Stimulated activated CD8-positive, alpha-beta memory T cell treated with anti-CD3 and anti-CD28 coated beads, Interleukin-4, amount 100 ng/mL, for 24 hours (primary cell): Measurements from ENCODE around the gene BTBD7.
"Not testable (repeated sequence)": the region's sequence is repeated elsewhere in the genome, so short reads cannot be mapped to it uniquely, and the experiment has no call there.

Experiments used
- DNase-seq: peaks from one replicate; pipeline ENCODE4 v3.0.0-alpha.2; 2020; ENCODE audit warnings: low read depth

Gene BTBD7

DNA sequence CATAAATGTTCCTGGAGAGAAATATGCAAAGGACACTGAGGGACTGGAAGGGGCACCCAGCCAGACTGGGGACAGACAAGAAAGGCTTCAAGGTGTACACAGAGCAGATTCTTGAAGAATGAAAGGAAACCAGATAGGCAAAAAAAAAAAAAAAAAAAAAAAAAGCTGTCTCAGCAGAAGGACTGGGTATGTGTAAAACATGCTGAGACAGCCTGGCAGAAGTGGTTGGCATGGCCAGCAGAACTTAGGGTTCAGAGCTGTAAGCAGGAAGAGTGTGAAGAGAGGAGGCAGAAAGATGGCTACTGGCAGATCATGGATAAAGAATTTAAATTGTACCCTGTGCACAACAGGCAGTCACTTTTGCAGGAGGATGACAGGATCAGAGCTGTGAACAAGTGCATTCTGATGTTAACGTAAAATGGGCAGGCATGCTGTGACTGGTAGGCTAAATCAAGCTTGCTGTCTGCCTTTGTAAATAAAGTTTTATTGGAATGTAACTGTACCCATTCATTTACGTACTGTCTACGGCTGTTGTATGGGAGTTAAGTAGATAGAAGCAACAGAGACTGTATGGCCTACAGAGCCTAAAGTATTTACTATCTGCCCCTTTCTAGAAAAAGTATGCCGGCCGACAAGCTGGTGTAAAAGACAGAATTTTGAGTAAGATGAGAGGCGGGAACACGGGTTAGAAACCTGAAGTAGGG, 83.6 kb downstream of the BTBD7 start:
- DNase-seq: no peak

DNA sequence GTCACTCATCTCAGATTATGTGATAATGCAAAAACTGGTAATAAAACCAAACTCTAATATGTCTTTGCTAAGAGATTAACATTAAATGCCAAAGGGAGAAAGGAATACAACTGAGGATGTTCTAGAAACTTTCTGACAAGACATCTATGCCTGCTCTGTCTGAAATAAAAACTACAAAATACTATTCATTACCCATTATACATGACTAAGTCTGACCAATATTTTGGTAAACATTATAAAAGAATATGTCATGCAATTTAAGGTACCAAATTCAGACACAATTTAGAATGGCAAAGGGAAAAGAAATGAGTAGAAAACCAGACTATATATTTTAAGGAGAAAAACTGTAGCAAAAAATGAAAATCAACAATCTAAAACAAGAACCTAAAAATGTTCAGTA, 86.3 kb downstream of the BTBD7 start:
- no peak for DNase-seq

DNA sequence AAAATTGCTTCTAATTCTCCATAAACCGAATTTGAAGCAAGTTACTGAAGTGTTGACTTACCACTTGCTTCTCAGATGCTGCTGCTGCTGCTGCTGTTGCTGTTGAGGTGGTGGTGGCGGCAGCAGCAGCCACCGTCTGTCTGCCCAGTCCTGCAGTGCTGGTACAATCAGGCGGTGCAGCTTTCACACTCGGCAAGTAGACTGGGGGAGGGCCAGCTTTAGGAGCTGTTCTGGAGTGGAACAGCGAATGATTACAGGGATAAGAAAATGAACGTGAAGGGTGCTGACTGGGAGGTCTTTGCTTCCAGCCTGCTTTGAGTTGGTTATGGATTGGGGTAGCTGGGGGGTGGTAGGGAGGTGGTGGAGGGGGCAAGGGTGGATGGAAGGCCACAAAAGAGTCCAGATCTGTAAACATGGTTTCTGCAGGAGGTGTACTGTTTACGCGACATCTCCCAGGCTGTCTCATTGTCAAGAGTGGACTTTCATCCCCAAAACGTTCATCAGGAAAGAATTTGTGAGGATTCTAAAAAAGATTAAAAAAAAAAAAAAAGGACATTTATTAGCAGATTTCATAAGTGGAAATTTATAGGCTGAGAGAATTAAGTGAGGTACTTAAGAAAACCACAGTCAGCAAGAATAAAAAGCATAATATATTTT, 86.9 kb downstream of the BTBD7 start:
- no peak for DNase-seq

DNA sequence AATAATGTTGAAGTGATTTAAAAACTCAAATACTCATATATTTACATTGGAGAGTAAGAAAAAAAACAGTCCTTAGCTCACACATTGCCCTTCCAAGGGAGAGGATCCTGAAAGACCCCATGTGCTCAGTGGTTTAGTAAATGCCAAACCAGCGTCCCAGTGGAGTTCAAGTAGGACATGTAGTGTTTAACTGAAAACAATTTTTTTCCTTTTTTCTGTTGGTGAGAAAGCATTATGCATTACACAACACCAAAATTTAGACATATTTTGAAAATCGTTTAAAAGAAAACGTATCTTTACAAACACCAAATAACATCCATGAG, 92.2 kb downstream of the BTBD7 start:
- DNase-seq: no peak

DNA sequence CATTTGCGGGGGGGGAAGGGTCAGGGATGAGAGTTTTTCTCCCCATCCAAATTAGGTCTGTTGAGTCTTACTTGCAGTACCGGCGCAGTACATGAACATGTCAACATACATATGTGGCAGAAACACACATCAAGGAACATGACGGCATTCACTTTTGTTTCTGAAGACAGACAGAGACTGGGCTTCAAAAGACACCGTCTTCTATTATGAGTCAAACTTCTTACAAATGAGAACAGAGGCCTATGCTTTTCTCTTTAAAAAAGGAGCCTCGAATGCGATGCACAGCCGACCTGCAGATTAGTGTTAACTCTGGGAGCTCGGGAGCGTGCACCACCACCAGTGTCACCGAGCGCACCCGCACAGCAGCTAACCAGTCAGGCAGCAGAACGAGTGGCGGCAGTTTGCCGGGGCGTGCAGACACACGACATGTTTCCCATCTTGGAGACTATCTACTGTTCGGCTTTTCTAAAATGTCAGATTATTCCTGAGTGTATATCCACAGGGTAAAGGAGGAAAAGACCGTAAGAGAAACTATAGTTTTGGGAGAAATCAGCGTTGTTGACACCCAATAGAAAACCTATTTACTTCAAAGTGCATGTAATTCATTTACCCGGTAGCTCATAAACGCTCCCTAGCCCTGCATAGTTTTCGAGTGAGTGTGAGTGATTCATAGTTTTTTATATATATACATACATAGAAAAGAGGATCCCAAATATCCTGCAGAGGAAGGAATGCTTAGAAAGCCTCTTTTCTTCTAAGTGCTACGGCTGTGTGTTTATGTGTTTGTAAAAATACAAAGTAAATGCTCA, 92.8 kb downstream of the BTBD7 start:
- no peak for DNase-seq

DNA sequence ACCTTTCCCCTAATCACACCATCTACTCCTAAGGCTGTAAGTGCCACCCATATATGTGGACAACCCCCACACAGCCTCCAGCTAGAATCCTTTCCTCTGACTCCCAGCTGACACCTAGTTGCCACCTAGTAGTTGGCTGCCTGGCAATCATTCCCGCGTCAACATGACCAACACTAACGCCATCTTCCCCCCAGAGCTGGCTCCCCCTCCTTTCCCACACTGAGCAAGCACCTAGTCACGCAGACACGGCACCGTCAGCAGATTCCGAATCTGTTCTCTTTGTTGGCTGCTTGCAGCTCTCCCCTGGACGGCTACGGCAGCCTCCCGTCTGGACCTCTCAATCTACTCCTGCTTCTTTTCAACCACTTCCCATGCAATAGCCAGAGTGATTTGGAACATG, 98.0 kb downstream of the BTBD7 start:
- DNase-seq: no peak

DNA sequence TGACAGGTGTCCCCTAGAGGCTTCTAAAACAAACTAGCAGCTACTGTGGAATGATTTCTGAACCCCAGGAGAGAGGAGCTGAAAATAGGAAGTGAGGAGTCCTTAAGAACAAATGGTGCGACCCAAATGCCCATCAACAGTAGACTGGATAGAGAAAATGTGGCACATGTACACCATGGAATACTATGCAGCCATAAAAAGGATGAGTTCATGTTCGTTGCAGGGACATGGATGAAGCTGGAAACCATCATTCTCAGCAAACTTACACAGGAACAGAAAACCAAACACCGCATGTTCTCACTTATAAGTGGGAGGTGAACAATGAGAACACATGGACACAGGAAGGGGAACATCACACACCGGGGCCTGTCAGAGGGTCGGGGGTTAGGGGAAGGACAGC, 99.8 kb downstream of the BTBD7 start:
- DNase-seq: not testable (repeated sequence)

DNA sequence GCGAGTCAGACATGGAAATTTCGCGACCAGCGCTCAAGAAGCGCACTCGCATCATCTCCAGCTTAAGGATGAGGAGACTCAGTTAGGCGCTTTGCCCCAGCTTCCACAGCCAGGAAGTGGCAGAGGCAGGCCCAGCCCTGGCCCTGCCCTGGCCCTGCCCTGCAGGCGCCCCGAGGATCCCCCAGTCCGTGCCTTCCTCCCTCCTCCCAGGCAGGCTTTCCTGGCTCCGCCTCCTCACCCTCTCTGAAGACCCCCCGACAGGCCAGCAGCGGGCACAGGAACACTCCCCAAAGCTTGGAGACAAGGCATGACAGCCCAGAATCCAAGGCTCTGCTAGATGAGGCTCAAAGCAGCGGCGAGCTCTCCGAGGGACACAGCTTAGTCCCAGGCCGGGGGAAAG, 100.7 kb downstream of the BTBD7 start:
- DNase-seq: no peak

DNA sequence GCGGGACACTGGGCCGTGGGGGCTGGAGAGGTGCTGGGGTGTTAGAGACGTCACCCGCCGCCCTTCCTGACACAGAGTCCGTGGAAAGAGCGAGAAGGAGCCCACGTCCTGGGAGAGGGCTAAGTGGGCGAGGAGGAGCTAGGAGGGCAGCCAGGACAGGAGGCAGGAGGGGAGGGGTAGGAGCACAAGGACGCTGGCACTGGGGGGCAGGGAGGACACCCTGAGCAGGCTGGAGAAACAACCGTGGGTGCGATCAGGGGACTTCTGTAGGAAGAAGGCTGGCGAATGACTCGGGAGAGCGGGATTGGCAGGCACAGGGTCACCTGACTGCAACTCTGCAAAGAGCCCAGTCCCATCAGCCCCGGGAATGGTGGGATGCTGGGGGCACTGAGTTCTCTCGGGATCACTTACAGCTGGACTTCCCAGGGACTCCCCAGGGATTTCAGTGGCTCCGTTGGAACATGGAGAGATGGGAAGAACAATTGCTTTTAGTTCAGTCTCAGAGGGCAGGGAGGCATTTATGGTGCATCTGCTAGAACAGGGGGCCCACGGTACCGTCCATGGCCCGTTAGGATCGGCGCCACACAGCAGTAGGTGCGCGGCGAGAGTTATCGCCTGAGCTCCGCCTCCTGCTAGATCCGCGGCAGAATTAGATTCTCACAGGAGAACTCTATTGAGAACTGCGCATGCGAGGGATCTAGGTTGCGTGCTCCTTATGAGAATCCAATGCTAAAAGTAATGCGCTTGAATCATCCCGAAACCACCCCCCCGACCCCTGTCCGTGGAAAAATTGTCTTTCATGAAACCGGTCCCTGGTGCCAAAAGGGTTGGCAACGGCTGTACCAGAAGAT, 101.5 kb downstream of the BTBD7 start:
- DNase-seq: no peak

DNA sequence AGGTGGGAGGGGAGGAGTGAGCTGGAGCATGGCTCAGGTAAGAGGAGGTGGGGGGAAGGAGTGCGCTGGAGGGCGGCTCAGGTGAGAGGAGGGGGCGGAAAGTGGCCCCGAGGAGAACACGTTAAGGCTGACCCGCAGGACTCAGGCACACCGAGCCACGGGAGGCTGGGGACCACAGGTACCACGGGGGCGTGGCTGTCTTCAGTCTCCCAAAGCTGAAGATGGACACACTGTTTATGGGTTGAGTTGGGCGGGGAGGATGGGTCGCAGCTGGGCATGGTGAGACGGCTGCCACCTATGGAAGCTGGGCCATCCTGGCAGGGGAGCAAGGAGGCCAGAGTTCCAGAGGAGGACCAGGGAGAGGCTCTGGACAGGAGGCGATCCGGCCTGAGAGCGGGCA, 102.3 kb downstream of the BTBD7 start:
- DNase-seq: no peak

DNA sequence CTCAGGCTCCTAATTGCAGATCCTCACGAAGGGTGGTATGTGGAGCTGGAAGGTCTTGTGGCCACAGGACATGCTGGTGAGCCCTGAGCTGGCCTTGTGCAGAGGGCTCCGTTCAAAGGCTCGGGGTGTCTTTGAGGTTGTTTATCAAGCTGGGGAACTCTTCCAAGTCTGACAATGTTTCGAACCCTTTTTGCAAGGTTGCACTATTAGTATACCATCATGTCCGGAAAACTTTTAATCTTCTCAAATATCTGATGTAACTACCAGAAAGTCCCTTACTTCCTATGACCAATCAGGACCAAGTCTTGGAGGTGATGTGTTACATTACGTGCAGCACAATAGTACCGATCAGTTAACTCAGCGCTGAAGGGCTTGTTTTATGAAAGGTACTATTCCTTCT, 104.3 kb downstream of the BTBD7 start:
- no peak for DNase-seq

DNA sequence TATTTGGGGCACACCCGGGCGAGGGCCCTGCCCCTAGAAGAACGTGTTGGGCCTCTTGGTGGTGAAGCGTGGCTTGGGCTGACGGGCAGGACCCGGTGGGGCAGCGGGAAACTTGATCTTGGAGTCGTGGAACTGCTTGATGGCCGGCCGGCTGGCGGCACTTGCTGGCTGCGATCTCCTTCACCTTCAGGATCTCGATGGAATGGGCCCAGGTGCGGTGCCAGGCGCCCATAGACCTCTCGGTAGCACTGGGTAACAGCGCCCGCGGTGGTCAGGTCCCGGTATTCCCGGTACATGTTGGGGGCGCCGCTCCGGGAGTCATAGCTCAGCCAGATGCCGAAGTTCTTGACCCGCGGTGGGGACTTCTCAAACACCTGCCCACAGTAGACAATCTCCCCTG, 109.3 kb downstream of the BTBD7 start:
- no peak for DNase-seq

DNA sequence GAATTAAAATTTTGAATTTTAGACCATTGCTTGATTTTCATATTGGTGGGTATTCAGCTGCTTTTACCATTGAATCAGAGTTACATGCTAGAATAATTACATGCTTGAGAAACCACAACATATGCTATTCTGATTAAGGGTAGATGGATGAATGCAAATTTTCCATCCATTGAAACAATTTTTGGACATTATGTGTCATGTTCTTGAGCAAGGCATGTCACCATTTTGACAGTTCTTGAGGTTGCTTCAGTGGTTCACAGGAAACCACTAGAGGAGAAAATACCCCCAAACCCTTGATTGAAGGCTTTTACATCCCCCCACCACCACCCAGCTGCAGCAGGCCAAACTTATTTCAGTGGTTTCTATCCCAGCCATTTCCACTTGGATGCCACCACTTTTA, 112.3 kb downstream of the BTBD7 start:
- no peak for DNase-seq

DNA sequence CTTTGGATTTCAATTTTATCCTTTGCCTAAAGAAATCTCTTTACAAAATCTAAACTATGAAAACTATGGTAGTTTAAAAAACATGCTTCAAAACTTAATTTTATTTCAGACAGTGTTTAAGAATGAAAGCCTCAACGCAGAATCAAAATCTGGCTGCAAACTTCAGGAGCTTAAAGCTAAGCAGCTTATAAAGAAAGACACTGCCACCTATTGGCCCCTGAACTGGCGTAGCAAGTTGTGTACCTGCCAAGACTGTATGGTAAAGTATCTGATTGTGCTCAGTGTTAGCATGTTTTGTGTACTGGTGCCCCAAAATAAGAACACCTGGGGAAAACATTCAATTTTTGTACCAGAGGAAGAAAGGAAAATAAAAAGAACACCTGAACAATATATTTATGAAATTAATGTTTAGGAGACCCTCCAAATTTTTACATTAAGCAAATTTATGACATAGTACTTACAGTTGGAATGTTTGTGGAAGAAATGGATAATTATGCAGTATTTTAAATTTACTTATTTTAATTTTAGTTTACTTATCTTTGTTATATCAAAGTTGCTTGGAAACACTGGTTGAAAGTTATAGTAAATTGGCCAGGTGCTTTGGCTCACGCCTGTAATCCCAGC, 113.6 kb downstream of the BTBD7 start:
- DNase-seq: no peak

DNA sequence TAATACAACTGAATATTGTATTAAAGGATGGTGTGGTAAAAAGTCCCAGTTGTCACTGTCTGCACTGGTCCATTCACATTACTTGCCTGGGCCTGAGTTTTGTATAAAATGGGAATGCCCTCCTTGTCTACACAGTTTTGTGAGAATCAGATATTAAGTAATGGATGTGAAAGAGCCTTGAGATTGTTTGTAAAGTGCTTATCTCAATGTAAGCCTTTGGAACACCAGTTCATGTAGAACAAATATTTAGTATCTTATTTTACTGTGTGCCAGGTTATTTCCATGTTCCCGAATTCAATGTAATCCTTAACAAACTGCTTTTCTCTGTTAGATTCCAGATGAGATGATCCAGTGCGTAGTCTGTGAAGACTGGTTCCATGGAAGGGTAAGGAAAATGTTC, 118.2 kb downstream of the BTBD7 start:
- DNase-seq: no peak

DNA sequence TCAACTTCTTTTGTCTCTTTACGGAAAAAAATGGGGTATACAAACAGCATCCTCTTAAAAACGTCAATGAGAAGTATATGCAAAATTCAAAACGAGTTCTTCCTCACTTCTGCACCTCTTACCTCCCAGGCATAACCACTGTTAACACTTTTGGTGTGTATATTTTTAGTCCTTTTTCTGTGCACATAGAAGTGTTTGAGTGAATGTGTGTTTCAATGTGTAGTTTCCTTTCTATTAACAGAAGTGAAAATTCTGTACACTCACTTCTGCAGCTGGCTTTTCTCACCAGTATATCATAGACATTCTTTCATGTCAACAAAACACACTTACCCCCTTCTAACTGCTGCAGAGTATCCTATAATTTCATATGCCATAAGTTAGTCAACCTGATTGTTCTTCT, 120.4 kb downstream of the BTBD7 start:
- DNase-seq: no peak

DNA sequence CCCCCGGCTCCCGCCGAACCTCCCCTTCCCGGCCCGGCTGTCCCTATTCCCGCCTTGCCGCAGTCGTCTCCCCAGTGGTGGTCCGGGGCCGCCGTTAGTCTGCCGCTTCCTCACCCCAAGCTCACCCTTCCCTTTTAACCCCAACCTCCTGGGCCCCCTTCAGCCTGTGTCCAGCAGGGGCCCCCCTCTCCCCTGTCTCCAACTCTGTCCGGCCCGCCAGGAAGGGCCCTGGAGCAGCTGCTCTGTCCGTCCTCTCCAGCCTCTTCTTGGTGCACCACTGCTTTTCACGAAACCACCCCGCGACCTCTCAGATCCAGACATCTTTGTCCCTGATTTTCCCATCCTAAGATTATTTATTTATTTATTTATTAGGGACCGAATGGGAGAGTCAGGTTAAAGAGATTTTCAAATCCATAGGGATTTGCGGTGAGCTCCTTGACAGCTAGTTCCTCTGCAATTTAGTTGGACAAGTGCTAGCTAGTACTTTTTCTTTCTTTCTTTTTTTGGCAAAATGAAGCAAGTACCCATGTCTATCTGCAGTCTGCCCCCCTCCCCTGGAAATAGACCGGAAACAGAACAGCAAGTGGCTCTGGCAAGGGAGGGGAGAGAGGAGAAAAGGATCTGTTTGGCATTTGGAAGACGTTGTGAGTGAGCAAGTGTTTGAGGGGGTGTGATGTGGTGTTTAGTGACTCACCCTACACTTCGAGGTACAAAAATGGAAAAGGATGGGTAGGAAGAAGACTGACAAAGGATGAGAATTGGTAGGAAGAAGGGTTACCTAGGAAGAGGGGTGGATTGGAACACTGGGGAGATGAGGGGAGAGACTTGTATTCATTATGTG, 125.1 kb downstream of the BTBD7 start:
- DNase-seq: no peak

DNA sequence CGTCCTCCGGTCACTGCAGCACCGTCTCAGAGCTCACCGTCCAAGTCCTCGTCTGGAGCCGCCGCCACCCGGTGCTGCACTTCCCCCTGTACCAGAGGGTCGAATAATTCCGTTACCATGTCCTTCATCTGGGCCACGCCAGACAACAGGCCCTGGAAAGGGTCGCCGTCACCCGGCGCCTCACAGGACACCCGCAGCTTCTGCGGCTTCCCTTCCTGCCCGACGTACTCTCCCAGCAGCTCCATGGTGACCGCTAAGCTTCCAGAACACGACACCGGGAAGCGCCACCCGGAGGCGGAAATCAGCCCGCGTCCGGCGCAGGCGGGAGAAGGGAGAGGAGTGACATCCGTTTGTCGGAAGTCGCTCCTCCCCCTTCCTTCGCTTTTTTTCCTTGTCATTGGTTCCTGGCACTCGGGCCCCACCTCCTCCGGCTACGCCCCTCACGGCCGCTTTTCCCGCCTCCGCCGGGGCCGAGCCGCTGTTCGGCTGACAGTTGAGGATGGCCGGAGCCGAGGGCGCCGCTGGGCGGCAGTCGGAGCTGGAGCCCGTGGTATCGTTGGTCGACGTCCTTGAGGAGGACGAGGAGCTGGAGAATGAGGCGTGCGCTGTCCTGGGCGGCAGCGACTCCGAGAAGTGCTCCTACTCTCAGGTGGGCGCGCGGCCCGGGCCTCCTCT, 125.9 kb downstream of the BTBD7 start, which contains the start of the genes GON7 and UBR7:
Gene GON7 (minus strand): TSS at position 273 of the 675 bp plus-strand sequence. CDS start 28 bp downstream, at position 245.
Gene UBR7 (plus strand): TSS at position 464 of the 675 bp plus-strand sequence. CDS start 36 bp downstream, at position 500.
- DNase-seq: peak; percentile 82

DNA sequence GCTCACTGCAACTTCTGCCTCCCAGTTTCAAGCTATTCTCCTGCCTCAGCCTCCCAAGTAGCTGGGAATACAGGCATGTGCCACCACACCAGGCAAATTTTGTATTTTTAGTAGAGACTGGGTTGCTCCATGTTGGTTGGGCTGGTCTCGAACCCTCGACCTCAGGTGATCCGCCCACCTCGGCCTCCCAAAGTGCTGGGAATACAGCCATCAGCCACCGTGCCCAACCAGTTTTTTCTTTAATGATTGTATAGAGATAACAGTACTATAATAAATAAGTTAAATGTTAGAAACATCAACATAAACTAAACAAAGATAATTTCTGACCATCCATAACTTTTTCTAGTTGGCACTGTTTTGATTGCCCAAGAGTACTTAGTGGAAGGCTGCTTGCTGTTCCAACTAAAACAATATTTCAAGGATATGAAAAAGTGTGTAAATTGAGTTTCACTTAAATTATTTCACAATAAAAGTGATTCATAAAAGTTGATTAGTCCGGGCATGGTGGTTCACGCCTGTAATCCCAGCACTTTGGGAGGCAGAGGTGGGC, 131.6 kb downstream of the BTBD7 start:
- DNase-seq: no peak

DNA sequence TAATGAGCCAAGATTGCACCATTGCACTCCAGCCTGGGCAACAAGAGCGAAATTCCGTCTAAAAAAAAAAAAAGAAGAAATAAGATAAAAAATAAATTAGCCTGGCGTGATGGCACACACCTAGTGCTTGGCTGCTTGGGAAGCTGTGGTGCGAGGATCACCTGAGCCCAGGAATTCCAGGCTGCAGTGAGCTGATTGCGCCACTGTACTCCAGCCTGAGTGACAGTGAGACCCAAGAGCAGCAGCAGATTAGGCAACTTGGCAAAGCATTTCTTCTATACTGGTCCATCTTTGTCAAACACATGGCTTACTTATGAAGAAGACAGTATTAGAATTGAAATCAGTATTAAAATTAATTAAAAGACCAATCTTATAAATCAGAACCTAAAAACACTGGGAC, 132.3 kb downstream of the BTBD7 start:
- no peak for DNase-seq
